Measurements from ENCODE around the gene MAPK7. TPM values are rescaled to one million over a fixed set of nuclear protein-coding genes. Genes with fewer than 3 reads are reported as not detected.

The MAPK7 gene
- total and polyA plus RNA-seq, 10 of the 15 experiments (the other 5 are each of a cell fraction or from before 2014, with no cell fraction given), result 0.37 to 13.5 (median 5.6) TPM

DNA sequence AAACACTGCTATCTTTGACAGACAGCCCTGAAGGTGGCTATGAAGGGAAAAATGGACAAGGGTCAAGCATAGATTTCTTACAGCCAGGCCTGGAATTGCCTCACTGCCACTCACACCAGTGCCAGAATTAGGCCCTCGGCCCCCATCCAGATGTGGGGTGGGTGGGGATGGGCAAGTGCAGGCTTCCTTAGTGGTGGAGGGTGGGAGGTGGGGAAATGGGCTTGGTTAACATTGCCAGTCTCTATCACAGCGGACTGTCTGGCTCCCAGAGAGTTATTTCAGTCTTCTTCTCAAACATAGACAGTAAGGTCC lies 40.6 kb upstream of the MAPK7 start:
- no peaks in the 10 kb centered on the region for H3K36me3 ChIP-seq (ENCODE audit: control insufficient read depth in 2 of 2, insufficient read depth in 2 of 2, low read length in 1 of 2)
- no peaks in the 10 kb centered on the region for H3K9me3 ChIP-seq (replicated peaks; ENCODE audit: control insufficient read depth, insufficient read depth, low read length)
- POLR2A ChIA-PET, result no interaction called here
- RAD21 ChIA-PET (ENCODE audit: unreplicated experiment), result no interaction called here
- no peak overlapping the region for H3K4me2 ChIP-seq (ENCODE audit: control insufficient read depth, insufficient read depth)
- 3% methylated on average over 2 of the region's 2 CpGs for WGBS (ENCODE audit: insufficient coverage, insufficient replicate concordance, low lambda C conversion rate, missing lambda C conversion rate)
- DNase-seq (ENCODE audit: low read depth, low spot score) (no peak), ATAC-seq (no peak), FAIRE-seq (no peak)
- no TSS peak for BruUV-seq (replicated peaks)
- intact Hi-C loops (cut with micrococcal nuclease; ENCODE audit: unreplicated experiment), result no loop called here
- no peaks in the 10 kb centered on the region; a peak in 1 of 4 replicates for H3K27me3 ChIP-seq (replicated peaks in 1 of 2; ENCODE audit: control insufficient read depth in 2 of 2, insufficient read depth in 2 of 2, low read length in 1 of 2)
- H3K4me1 ChIP-seq (ENCODE audit: control insufficient read depth, insufficient read depth, low read length), result peaks cover 5% of the 10 kb centered on the region
- no peak overlapping the region for H2AFZ ChIP-seq (ENCODE audit: control insufficient read depth, low read depth, low read length)
- no peak overlapping the region for H3K9ac ChIP-seq (ENCODE audit: control insufficient read depth, insufficient read depth, low read length)
- CTCF ChIA-PET, result interaction anchor here (1.0 to 2.8 kb wide), 6 partner anchors 15 to 126 kb away, joined by 3 to 20 read pairs (median 4); no protein-coding TSS in a partner anchor
- no peaks in the 10 kb centered on the region for H3K79me2 ChIP-seq (ENCODE audit: control insufficient read depth, insufficient read depth, low read length)
- H3K27ac ChIP-seq (ENCODE audit: control insufficient read depth, insufficient read depth), result no peak overlapping the region
- TF ChIP-seq JUNB (IDR thresholded peaks at IDR 0.05), result no peak
- TF ChIP-seq BCL11A (IDR thresholded peaks at IDR 0.05; ENCODE audit: low read depth, low read length), result no peak
- no peak for TF ChIP-seq SRF (IDR thresholded peaks at IDR 0.05; ENCODE audit: low read depth in 2 of 2, low read length in 2 of 2)
- no peak for TF ChIP-seq RB1 (IDR thresholded peaks at IDR 0.05; ENCODE audit: borderline replicate concordance)
- in situ Hi-C loops (cut with MboI), result loop anchor here (5.0 kb wide), 1 partner anchor 85 kb away; no protein-coding TSS in a partner anchor
- SMC1A ChIA-PET (ENCODE audit: uncharacterized antibody, unreplicated experiment), result interaction anchor here (1.1 to 2.0 kb wide), 4 partner anchors 14 to 37 kb away, joined by 3 to 11 read pairs (median 6); no protein-coding TSS in a partner anchor
- no peak overlapping the region for H3K4me3 ChIP-seq
- no peaks in the 10 kb centered on the region for H4K20me1 ChIP-seq (ENCODE audit: control insufficient read depth, insufficient read depth)

DNA sequence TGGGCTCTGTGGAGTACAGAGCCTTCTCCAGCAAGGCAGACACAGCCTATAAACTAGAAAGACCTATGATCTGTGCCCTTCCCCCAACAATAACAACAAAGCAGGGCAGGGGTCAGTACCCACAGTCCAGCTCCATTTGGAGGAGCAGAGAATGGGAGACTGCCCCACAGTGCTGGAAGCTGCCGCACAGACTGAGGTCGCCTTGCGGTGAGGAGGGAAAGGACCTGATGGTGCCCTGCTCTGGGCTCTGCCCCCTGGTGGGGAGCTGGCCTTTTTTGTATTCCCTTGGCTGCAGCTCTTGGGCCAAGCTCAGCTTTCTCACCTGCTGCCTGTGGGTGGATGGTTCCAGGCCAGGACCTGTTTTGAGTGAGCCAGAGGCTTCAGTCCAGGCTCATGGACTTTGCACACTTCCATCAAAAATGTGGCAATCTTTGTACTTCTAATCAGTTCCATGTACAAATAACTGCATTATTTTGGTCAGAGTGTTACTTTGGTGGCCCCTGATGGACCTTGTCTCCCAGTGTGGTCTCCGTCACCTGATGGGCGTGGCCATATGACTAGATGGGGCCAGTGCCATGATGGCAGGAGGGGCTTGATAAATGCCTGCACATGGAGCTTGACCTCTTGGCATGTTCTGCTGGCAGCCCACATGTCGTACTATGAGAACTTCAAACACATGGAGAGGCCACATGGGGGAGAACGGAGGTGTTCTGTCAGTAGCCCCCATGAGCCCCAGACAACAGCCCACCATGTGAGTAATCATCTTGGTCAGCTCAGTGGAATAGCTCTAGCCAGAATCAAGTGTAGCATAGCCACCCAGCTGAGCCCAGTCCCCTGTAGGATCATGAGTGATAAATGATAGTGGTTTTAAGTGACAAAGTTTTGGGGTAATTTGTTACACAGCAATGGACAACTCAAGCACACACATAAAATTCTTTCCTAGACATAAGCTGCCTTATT lies 40.0 kb upstream of the MAPK7 start:
- ChIA-PET RAD21 (ENCODE audit: unreplicated experiment) (interaction anchor here (0.8 kb wide), 1 partner anchor 32 kb away, joined by 4 read pairs; no protein-coding TSS in a partner anchor), CTCF (interaction anchor here (0.9 to 2.8 kb wide), 9 partner anchors 14 to 125 kb away, joined by 3 to 20 read pairs (median 4); partner anchors contain the start of gene B9D1), POLR2A (no interaction called here), SMC1A (ENCODE audit: uncharacterized antibody, unreplicated experiment) (interaction anchor here (0.8 to 2.0 kb wide), 8 partner anchors 15 to 116 kb away, joined by 3 to 11 read pairs (median 4); no protein-coding TSS in a partner anchor)
- no peak overlapping the region for H3K4me2 ChIP-seq (ENCODE audit: control insufficient read depth, insufficient read depth)
- intact Hi-C loops (cut with micrococcal nuclease; ENCODE audit: unreplicated experiment) (no loop called here), in situ Hi-C loops (cut with MboI) (loop anchor here (5.0 kb wide), 1 partner anchor 86 kb away; no protein-coding TSS in a partner anchor)
- no TSS peak for BruUV-seq (replicated peaks)
- no peak overlapping the region for H3K9ac ChIP-seq (ENCODE audit: control insufficient read depth, insufficient read depth, low read length)
- no peak overlapping the region for H3K4me3 ChIP-seq
- H3K79me2 ChIP-seq (ENCODE audit: control insufficient read depth, insufficient read depth, low read length), result no peaks in the 10 kb centered on the region
- H3K27ac ChIP-seq (ENCODE audit: control insufficient read depth, insufficient read depth), result no peak overlapping the region
- DNase-seq (ENCODE audit: low read depth, low spot score), result no peak
- H3K36me3 ChIP-seq (ENCODE audit: control insufficient read depth in 2 of 2, insufficient read depth in 2 of 2, low read length in 1 of 2), result no peaks in the 10 kb centered on the region
- WGBS (ENCODE audit: insufficient coverage, insufficient replicate concordance, low lambda C conversion rate, missing lambda C conversion rate), result 38% methylated on average over 7 of the region's 7 CpGs
- no peaks in the 10 kb centered on the region for H4K20me1 ChIP-seq (ENCODE audit: control insufficient read depth, insufficient read depth)
- H3K9me3 ChIP-seq (replicated peaks; ENCODE audit: control insufficient read depth, insufficient read depth, low read length), result no peaks in the 10 kb centered on the region
- no peaks in the 10 kb centered on the region; the same call in 1 of the 2 replicates for H3K4me1 ChIP-seq (ENCODE audit: control insufficient read depth, insufficient read depth, low read length)
- peak; percentile 27 for FAIRE-seq
- ATAC-seq, result peak; percentile 98
- no peaks in the 10 kb centered on the region; a peak in 1 of 4 replicates for H3K27me3 ChIP-seq (replicated peaks in 1 of 2; ENCODE audit: control insufficient read depth in 2 of 2, insufficient read depth in 2 of 2, low read length in 1 of 2)
- H2AFZ ChIP-seq (ENCODE audit: control insufficient read depth, low read depth, low read length), result no peak overlapping the region
- TF ChIP-seq, protein P1, sequence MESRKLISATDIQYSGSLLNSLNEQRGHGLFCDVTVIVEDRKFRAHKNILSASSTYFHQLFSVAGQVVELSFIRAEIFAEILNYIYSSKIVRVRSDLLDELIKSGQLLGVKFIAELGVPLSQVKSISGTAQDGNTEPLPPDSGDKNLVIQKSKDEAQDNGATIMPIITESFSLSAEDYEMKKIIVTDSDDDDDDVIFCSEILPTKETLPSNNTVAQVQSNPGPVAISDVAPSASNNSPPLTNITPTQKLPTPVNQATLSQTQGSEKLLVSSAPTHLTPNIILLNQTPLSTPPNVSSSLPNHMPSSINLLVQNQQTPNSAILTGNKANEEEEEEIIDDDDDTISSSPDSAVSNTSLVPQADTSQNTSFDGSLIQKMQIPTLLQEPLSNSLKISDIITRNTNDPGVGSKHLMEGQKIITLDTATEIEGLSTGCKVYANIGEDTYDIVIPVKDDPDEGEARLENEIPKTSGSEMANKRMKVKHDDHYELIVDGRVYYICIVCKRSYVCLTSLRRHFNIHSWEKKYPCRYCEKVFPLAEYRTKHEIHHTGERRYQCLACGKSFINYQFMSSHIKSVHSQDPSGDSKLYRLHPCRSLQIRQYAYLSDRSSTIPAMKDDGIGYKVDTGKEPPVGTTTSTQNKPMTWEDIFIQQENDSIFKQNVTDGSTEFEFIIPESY (IDR thresholded peaks at IDR 0.05), result no peak
- TF ChIP-seq, protein P2, sequence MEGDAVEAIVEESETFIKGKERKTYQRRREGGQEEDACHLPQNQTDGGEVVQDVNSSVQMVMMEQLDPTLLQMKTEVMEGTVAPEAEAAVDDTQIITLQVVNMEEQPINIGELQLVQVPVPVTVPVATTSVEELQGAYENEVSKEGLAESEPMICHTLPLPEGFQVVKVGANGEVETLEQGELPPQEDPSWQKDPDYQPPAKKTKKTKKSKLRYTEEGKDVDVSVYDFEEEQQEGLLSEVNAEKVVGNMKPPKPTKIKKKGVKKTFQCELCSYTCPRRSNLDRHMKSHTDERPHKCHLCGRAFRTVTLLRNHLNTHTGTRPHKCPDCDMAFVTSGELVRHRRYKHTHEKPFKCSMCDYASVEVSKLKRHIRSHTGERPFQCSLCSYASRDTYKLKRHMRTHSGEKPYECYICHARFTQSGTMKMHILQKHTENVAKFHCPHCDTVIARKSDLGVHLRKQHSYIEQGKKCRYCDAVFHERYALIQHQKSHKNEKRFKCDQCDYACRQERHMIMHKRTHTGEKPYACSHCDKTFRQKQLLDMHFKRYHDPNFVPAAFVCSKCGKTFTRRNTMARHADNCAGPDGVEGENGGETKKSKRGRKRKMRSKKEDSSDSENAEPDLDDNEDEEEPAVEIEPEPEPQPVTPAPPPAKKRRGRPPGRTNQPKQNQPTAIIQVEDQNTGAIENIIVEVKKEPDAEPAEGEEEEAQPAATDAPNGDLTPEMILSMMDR (IDR thresholded peaks at IDR 0.05 in 2 of 3, conservative IDR thresholded peaks at IDR 0.05 in 1 of 3; ENCODE audit: control insufficient read depth in 2 of 3, extremely low read depth in 1 of 3, insufficient read depth in 1 of 3, low read depth in 3 of 3, low read length in 3 of 3), result peak; percentile 68 to 74 (median 73)
